Measurements from ENCODE around the gene PMM2. TPM values are rescaled to one million over a fixed set of nuclear protein-coding genes. Genes with fewer than 3 reads are reported as not detected.

The PMM2 gene
- total RNA-seq, 1 experiment from 2014 or later = 58.4 TPM

DNA sequence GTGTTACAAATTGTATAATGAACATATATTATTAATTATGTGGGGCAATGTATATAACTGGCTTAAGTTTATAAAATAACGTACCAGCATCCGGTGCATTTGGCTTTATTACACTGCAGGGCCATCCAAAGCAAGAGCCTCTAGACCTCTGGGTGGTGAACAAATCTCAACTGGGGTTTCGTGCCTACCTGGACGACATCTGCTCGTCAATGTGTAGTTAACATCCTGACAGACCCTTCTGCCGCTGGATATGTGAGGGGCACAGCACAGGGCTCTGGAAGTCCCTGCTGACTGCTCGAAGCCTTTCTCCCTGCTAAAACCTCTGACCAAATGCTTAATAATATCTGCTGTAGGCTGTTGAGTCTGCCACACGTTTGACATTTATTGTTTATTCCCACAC lies 2.5 kb upstream of the PMM2 start:
- Histone ChIP-seq H3K36me3 (ENCODE audit: control insufficient read depth, insufficient read depth, low read length) (peaks cover 2% of the 10 kb centered on the region; the same call in 1 of the 2 replicates), H3K27me3 (ENCODE audit: control insufficient read depth, insufficient read depth, low read length) (no peaks in the 10 kb centered on the region), H3K27ac (ENCODE audit: low read length) (no peak overlapping the region), H3K9me3 (ENCODE audit: control insufficient read depth, insufficient read depth, low read depth, low read length) (no peaks in the 10 kb centered on the region), H3K4me3 (ENCODE audit: low read depth in 2 of 2, low read length in 2 of 2) (no peak overlapping the region), H3K4me1 (ENCODE audit: control insufficient read depth, insufficient read depth, low read length) (peaks cover 20% of the 10 kb centered on the region)
- no peak for DNase-seq (ENCODE audit: low read depth, low spot score)
- intact Hi-C loops (cut with micrococcal nuclease; ENCODE audit: unreplicated experiment) = no loop called here
- ATAC-seq = no peak
- ChIA-PET CTCF (no interaction called here), POLR2A (no interaction called here)
- no TSS peak for BruUV-seq (replicated peaks)
- in situ Hi-C loops (cut with HindIII; ENCODE audit: low pct_unique_long_range_greater_than_20kb, low sequenced_read_pairs) = no loop called here
- TF ChIP-seq TCF7L2 (IDR thresholded peaks at IDR 0.05; ENCODE audit: low read depth, low read length) = no peak

DNA sequence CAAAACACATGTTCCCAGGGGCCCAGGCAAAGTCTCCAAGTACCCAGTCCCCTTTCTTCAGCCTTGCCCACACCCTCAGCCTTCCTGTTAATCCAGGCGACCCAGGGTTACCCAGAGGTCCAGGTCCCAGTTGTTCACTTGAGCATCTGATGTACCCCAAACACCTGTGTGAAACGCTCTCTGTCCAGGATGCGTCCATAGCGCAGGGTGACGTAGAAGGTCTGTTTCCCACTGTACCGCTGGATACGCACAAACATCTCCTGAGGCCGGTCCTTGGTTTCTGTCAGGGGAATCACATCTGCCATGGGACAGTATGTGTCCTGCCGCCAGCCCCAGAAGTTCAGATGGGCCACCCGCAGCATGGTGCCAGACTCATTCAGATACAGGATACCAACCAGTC lies 1.8 kb upstream of the PMM2 start:
- no peak for ATAC-seq
- ChIA-PET CTCF (no interaction called here), POLR2A (no interaction called here)
- in situ Hi-C loops (cut with HindIII; ENCODE audit: low pct_unique_long_range_greater_than_20kb, low sequenced_read_pairs) (no loop called here), intact Hi-C loops (cut with micrococcal nuclease; ENCODE audit: unreplicated experiment) (no loop called here)
- no peak for DNase-seq (ENCODE audit: low read depth, low spot score)
- Histone ChIP-seq H3K4me3 (ENCODE audit: low read depth in 2 of 2, low read length in 2 of 2) (no peak overlapping the region; a peak in 1 of 4 replicates), H3K4me1 (ENCODE audit: control insufficient read depth, insufficient read depth, low read length) (peaks cover 20% of the 10 kb centered on the region), H3K36me3 (ENCODE audit: control insufficient read depth, insufficient read depth, low read length) (peaks cover 2% of the 10 kb centered on the region; the same call in 1 of the 2 replicates), H3K27ac (ENCODE audit: low read length) (no peak overlapping the region), H3K9me3 (ENCODE audit: control insufficient read depth, insufficient read depth, low read depth, low read length) (no peaks in the 10 kb centered on the region), H3K27me3 (ENCODE audit: control insufficient read depth, insufficient read depth, low read length) (no peaks in the 10 kb centered on the region)
- TF ChIP-seq, protein P1, sequence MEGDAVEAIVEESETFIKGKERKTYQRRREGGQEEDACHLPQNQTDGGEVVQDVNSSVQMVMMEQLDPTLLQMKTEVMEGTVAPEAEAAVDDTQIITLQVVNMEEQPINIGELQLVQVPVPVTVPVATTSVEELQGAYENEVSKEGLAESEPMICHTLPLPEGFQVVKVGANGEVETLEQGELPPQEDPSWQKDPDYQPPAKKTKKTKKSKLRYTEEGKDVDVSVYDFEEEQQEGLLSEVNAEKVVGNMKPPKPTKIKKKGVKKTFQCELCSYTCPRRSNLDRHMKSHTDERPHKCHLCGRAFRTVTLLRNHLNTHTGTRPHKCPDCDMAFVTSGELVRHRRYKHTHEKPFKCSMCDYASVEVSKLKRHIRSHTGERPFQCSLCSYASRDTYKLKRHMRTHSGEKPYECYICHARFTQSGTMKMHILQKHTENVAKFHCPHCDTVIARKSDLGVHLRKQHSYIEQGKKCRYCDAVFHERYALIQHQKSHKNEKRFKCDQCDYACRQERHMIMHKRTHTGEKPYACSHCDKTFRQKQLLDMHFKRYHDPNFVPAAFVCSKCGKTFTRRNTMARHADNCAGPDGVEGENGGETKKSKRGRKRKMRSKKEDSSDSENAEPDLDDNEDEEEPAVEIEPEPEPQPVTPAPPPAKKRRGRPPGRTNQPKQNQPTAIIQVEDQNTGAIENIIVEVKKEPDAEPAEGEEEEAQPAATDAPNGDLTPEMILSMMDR (IDR thresholded peaks at IDR 0.05) = no peak
- TF ChIP-seq SIN3A (IDR thresholded peaks at IDR 0.05; ENCODE audit: borderline replicate concordance, insufficient read depth, low read depth, low read length) = no peak
- no peak for TF ChIP-seq TCF7L2 (IDR thresholded peaks at IDR 0.05; ENCODE audit: low read depth, low read length)
- TF ChIP-seq POLR2AphosphoS5 (IDR thresholded peaks at IDR 0.05; ENCODE audit: low read depth, low read length) = no peak
- TF ChIP-seq, protein P2, sequence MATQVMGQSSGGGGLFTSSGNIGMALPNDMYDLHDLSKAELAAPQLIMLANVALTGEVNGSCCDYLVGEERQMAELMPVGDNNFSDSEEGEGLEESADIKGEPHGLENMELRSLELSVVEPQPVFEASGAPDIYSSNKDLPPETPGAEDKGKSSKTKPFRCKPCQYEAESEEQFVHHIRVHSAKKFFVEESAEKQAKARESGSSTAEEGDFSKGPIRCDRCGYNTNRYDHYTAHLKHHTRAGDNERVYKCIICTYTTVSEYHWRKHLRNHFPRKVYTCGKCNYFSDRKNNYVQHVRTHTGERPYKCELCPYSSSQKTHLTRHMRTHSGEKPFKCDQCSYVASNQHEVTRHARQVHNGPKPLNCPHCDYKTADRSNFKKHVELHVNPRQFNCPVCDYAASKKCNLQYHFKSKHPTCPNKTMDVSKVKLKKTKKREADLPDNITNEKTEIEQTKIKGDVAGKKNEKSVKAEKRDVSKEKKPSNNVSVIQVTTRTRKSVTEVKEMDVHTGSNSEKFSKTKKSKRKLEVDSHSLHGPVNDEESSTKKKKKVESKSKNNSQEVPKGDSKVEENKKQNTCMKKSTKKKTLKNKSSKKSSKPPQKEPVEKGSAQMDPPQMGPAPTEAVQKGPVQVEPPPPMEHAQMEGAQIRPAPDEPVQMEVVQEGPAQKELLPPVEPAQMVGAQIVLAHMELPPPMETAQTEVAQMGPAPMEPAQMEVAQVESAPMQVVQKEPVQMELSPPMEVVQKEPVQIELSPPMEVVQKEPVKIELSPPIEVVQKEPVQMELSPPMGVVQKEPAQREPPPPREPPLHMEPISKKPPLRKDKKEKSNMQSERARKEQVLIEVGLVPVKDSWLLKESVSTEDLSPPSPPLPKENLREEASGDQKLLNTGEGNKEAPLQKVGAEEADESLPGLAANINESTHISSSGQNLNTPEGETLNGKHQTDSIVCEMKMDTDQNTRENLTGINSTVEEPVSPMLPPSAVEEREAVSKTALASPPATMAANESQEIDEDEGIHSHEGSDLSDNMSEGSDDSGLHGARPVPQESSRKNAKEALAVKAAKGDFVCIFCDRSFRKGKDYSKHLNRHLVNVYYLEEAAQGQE (IDR thresholded peaks at IDR 0.05; ENCODE audit: insufficient read depth in 1 of 2, low read depth in 2 of 2, low read length in 1 of 2) = no peak
- no TSS peak for BruUV-seq (replicated peaks)

DNA sequence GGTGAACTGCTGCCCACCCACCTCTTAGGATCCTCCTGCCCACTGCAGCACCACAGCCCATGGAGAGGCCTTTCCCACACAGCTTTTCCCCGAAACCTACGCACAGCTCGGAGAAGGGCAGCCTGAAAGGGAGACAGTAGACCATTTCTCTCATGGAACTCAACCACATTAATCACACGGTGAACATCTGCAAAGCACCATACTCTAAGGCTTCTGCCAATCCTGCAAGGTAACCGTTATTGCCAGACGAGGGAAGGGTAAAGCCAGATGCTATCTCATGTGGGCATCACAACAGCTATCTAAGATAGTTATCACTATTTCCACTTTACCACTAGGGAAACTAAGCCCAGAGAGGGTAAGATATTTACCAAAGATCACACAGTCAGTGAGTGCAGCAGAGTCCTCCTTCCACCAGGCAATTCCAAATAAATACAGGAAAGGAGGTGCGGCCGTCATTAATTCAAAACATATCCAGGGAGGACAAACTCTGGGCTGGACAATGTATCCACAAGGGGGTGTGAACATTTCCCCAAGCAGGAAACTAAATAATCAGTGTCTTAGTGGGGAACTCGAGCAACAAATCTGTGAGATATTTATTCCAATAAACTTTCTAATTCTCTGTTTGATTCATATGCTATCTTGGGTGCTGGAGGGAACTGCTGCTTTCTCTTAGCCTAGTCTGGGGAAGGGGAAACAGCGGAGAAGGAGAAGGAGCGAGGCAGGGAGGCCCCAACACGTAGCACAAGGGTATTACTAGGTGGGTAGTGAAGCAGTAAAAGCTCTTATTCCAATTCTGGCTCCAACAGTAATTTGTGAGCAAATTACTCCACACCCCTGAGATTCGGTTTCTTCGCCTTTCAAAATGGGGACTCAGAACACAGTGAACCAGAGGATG lies 923 bp upstream of the PMM2 start:
- in situ Hi-C loops (cut with HindIII; ENCODE audit: low pct_unique_long_range_greater_than_20kb, low sequenced_read_pairs) = no loop called here
- ChIA-PET CTCF (no interaction called here), POLR2A (interaction anchor here (0.5 kb wide), 1 partner anchor 50 kb away, joined by 3 read pairs; no protein-coding TSS in a partner anchor)
- H3K27ac ChIP-seq (ENCODE audit: low read length) = peak overlapping the region; percentile 98
- ATAC-seq = 0 out of 2 replicates have a peak, but pooled peaks have one; percentile 1
- no peaks in the 10 kb centered on the region for H3K27me3 ChIP-seq (ENCODE audit: control insufficient read depth, insufficient read depth, low read length)
- no peak for TF ChIP-seq SIN3A (IDR thresholded peaks at IDR 0.05; ENCODE audit: borderline replicate concordance, insufficient read depth, low read depth, low read length)
- TF ChIP-seq, protein P2 (IDR thresholded peaks at IDR 0.05; ENCODE audit: insufficient read depth in 1 of 2, low read depth in 2 of 2, low read length in 1 of 2) = no peak
- no peak for TF ChIP-seq POLR2AphosphoS5 (IDR thresholded peaks at IDR 0.05; ENCODE audit: low read depth, low read length)
- TF ChIP-seq TCF7L2 (IDR thresholded peaks at IDR 0.05; ENCODE audit: low read depth, low read length) = no peak
- TF ChIP-seq, protein P1 (IDR thresholded peaks at IDR 0.05) = no peak
- BruUV-seq (replicated peaks) = TSS peak; percentile 96
- peaks cover 5% of the 10 kb centered on the region; the same call in 1 of the 2 replicates for H3K36me3 ChIP-seq (ENCODE audit: control insufficient read depth, insufficient read depth, low read length)
- DNase-seq (ENCODE audit: low read depth, low spot score) = no peak
- H3K9me3 ChIP-seq (ENCODE audit: control insufficient read depth, insufficient read depth, low read depth, low read length) = no peaks in the 10 kb centered on the region
- intact Hi-C loops (cut with micrococcal nuclease; ENCODE audit: unreplicated experiment) = no loop called here
- peak overlapping the region; percentile 94 to 99 for H3K4me3 ChIP-seq (ENCODE audit: low read depth in 2 of 2, low read length in 2 of 2)
- peaks cover 20% of the 10 kb centered on the region for H3K4me1 ChIP-seq (ENCODE audit: control insufficient read depth, insufficient read depth, low read length)
